CD1c-positive myeloid dendritic cell (primary cell): ENCODE data around the gene BTF3.

Experiments
- DNase-seq: peaks from one replicate; pipeline ENCODE4 v3.0.0-alpha.2; 2016; ENCODE audit errors: extremely low spot score

The BTF3 gene

DNA sequence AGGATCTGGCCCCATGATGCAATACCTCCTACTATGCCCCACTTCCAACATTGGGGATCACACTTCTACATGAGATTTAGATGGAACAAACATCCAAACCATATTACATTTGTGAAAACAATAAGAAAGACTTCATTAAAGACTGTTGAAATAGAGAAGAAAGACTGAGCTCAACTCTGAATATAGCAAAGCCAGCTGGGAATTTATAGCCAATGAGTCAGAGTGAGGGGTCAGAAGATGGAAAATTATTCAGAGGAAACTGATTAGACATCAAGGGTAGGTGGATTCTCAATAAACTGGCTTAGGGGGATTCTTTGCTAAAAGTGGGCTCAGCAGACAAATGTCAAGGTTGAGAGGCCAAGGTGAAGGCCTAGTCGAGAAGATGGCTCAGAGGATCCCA is 25.6 kb downstream of the BTF3 start:
- no peak for DNase-seq

DNA sequence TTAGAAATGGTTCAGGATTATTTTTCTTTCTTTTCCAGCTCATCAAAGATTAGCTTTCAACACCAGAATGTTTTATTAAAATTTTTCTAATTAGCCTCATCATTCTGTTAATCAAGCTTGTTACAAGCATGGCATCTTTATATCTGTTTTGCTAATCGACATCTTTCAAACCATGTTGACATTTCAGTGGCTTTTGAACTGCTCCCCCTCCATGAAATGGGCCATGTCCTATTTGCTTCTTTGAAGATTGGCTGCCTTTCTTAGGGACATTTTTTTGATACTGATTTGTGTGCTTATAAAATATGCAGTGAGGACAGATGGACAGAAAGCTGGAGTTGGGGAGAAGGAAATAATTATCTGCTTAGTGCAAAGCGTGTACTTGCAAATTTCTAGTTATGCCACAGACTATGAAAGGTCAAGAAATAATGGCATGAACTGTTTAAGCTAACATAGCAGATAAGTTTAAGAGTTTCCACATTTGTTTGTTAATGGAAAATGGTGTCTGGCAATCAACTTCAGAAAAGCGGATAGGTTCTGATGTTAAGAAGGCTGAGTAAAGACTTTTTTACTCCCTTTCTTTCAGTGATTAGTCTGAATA is 27.5 kb downstream of the BTF3 start:
- DNase-seq = no peak

DNA sequence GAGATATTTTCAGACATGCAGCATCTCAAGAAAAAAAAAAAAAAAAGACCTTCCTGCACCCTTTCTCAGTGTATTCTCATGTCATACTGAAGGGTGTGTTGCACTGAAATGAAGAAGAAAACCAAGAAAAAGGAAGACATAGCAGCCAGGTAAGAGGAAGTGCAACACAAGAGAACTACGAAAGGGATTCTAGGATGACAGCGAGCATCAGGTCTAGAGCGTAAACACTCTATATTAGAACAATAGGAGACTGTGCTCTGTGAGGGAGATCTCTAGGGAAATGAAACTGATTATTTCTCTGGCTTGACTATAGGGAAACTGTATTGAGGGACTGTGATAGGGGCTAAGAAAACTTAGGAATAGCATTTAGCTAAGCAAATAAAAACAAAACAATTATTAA is 30.0 kb downstream of the BTF3 start:
- DNase-seq = no peak

DNA sequence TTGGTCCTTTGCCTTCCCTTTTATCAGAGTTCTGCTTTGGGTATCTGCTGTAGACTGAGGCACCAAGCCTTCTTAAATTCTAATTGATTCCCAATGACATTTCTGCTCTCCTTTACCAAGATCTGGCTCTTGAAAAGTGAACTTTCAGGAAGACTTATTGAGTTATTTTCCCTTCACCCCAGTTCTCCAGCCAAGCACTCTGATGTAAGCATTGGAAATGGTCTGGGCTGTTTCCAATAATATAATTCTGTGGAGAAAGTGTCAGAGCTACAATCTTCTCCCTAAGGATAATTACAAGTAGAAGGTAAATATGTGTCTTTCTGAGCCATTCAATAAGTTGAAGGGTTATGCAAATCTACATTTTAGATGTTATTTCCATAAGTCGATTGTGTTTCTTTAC is 30.8 kb downstream of the BTF3 start:
- DNase-seq = no peak

DNA sequence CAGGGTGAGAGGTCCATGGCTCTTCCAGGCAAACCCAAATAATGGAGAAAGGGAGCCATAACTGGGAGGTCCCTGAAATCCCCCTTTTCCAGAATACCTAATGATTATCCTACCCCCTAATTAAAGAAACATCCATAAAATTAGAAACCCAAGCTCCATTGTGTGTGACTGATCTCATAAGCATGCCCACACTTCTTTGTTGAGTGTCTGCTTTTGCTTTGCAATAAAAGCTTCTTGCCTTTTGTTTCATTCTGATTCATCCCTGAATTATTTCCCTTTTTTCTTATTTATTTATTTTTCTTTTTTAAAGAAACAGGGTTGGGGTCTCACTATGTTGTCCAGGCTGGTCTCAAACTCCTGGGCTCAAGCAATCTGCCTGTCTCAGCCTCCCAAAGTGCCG is 33.1 kb downstream of the BTF3 start:
- peak; percentile 13 for DNase-seq

DNA sequence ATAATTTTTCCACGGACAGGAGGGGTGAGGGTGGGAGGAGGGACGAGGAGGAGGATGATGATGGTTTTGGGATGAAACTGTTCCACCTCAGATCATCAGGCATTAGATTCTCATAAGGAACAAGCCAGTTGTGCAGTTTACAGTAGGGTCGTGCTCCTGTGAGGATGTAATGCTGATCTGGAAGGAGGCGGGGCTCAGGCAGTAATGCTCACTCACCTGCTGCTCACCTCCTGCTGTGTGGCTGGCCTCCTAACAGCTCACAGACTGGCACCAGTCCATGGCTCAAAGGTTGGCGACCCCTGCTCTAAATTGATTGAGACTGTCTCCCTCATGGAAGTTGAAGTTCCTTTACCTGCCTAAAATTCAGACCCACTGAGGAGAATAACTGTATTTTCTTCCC is 34.0 kb downstream of the BTF3 start:
- DNase-seq = no peak

DNA sequence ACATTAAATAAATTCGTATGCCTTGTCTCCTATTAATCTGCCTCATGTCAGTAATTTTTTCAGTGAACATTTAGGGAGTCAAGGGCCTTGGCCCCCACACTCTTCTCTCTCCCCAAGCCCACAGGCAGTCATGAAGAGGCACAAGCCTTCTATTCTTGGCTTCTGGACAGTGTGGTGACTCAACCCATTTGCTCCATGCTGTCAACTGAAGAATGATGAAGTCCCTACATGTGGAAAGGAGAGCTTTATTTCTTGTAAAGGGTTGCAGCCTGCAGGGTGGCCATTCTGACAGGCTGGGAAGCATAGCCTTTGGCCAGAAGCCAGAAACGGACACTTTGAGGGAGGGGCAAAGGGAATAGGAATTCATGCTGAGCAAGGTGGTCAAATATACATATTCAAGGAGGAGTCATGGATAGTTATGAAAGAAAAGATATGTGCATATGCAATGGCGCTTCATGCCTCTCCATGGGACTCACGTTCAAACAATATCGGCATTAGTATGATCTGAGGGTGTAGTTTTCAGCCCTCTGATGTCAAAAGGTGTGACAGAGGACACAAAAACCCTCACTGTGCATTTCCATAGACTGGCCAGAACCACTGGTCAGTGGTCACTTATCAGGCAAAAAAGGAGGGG is 35.9 kb downstream of the BTF3 start:
- DNase-seq = no peak

DNA sequence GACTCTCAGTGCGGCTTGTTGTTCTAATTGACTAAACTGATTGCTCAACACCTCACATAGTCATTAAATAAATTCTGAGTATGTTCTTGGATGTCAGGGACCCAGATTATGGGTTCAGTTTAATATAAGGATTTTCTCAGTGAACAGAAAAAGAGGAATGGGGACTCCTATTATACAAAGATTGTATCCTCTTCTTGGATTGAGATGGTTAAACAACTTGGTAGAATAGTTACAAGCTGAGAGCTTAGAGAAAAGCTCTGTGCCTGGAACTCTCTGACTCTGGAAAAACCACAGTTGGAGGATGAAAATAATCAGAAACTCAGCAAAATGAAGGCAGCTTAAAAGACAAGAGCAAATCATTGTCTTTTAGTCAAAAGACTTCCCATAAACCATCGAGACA is 36.7 kb downstream of the BTF3 start:
- no peak for DNase-seq

DNA sequence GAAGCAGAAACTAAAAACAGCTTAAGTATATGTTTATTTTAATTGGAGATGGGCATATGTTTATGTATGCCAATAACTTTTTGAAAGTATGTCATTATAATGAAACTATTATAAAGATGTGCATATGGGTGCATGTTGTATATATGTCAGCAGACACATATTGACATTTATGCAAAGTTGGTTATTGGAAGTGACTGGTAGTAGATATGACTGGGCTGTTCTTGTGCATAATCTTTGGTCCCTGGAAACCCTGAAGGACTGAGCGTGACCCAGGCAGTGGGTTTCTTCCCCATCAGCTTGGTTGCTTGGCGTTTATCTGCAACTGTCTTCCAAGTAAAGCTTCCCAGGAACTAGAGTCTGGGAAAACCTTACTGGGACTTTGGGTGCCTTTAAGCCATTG is 41.5 kb downstream of the BTF3 start:
- DNase-seq = no peak

DNA sequence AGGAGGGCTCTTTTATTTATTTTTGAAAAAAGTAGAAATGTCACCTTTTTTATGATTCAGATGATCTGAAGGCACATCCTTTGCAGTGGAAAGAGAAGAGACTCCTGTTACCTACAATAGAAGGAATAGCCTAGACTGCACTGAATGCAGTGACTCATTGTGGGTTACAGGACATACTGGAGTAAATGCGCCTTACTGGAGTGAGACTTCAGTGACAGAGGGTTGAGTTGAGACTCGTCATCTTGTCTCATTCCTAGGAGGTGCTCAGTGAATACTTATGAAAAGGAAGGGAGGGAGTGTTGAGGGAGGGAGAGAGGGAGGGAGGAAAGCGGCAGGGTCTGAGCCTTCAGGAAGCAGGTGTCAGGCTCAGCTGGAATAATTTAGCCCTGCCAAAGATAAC is 42.0 kb downstream of the BTF3 start:
- DNase-seq = no peak

DNA sequence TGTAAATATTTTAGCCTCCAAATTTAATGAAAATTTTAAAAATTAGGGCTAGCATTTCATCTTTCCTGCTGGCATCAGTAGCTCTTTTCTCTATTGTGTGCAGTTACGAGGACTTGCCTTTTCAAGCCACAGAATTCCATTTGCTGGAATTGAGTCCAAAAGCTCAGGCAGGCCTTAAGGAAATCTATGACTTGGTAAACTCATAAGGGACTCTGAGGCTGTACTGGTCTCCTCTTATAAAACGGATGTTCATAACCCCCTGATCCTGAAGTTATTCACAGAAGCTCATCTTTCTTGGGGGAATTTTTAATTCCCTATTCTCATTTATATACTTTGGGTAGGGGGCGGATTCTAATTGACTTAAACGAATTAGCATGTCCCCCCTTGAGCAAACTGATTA is 43.8 kb downstream of the BTF3 start:
- no peak for DNase-seq

DNA sequence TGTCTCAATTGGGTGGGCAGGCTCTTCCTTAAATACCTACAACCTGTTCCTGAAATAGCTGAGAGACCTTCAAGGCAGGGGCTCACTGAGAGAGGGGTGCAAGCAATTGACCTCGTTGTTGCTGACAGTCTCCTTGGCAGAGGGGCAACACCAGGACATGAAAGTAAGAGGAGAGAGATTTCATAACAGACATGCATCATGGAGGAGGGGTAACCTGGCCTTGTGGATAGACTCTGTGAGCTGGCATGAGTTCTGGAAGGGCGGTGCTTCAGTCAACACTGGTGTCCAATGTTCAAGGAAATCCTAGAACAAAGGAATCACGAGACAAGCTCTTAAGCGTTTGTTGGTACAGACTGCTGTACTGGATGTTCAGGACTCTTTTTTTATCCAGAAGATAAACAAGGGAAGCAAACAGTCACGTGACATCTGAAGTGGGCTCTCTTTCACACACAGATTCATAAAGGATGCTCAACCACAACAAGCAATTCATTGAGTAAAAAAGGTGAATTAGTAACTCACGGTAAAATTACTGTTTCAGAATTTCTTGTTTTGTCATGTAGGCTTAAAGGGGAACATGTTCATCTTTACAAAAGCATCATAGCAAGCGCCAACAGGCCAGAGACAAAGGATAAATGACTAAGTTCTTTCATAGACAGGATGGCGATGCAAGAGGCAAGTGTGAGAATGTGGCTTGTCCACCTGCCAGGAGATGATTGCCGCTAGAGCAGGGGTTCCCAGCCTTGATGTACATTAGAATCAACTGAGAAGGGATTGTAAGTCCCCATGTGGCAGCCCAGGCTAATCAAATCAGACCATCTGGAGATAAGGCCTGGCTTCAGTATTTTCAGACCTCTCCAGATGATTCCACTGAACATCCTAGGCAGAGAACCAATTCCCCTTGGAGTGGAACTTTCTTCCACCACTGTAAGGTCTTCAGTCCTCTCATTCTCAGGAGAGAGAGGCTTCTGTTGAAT is 46.5 kb downstream of the BTF3 start:
- DNase-seq = no peak

DNA sequence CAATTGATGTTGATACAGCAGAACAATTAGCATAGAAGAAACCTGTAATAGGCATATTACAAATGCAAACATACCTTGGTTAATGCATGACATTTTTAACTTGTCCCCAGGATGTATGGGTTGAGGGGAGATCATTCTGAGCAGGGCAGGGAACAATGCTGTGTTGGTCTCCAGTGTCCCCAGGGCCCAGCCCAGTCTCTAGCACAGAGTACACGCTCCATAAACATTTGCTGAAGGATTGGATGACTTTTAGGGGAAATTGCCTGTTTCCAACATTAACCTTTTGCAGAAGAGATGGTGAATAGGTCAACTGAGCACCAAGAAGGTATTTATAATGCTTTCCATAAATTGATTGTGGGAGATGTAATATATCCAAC is 47.1 kb downstream of the BTF3 start:
- DNase-seq = no peak

DNA sequence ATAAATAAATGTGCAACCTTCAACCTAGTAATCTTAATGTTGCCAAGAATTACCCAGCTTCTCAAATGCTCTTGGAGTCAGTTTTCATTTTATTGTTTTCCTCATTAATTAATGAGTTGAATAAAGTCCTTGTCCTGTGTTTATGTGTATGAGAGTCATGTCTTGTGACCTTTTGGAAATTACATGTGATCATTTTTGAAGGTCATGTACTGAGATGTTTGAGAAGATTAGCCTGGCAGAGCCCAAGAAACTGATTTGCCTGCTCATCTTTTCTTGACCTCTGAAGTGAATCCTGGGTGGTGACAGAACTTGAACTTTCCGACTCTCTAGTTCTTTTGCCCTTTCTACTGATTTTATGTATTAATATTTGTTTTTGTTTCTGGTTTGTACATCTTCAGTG is 51.8 kb downstream of the BTF3 start:
- DNase-seq = no peak

DNA sequence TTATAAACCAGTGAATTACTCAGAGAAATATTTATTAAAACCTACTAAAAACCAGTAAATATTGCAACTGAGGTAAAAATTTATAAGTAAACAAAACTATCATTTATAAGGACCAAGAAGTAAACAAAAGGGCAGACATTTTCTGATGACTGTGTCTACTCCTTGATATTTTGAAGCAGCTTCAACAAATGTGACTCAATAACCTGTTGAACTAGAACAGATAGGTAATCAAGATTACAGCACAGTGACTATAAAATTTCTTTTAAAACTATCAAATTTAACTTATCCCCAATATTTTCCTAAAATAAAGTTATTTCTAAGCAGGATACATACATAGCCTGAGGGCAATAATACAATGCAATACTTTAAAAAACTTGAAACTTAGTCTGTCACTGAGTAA is 54.4 kb downstream of the BTF3 start:
- DNase-seq = no peak
